ENCODE results near the gene LRRTM3.

Gene LRRTM3

GRCh38 chr10:66916030-66916429 is 9.8 kb upstream of the LRRTM3 start:
- no peak overlapping the region for H3K4me3 ChIP-seq (ENCODE audit: low read depth in 1 of 2, low read length in 2 of 2)
- H3K36me3 ChIP-seq (ENCODE audit: control insufficient read depth in 1 of 2, insufficient read depth in 2 of 2, low read length in 2 of 2) = no peaks in the 10 kb centered on the region
- no peaks in the 10 kb centered on the region for H3K4me1 ChIP-seq (ENCODE audit: control insufficient read depth in 1 of 2, insufficient read depth in 2 of 2, low read length in 2 of 2)
- no peaks in the 10 kb centered on the region for H3K27me3 ChIP-seq (ENCODE audit: control insufficient read depth in 1 of 2, insufficient read depth in 2 of 2, low read length in 2 of 2)
- H3K9me3 ChIP-seq (ENCODE audit: control insufficient read depth in 1 of 2, low read length in 2 of 2) = no peaks in the 10 kb centered on the region
- H3K9ac ChIP-seq (ENCODE audit: low read depth in 1 of 2, low read length in 2 of 2) = no peak overlapping the region
- no peak overlapping the region for H3K27ac ChIP-seq (ENCODE audit: low read depth, low read length)

GRCh38 chr10:66917104-66917503 is 8.7 kb upstream of the LRRTM3 start:
- Histone ChIP-seq H3K27me3 (ENCODE audit: control insufficient read depth in 1 of 2, insufficient read depth in 2 of 2, low read length in 2 of 2) (no peaks in the 10 kb centered on the region), H3K4me1 (ENCODE audit: control insufficient read depth in 1 of 2, insufficient read depth in 2 of 2, low read length in 2 of 2) (no peaks in the 10 kb centered on the region), H3K9me3 (ENCODE audit: control insufficient read depth in 1 of 2, low read length in 2 of 2) (no peaks in the 10 kb centered on the region), H3K27ac (ENCODE audit: low read depth, low read length) (no peak overlapping the region), H3K9ac (ENCODE audit: low read depth in 1 of 2, low read length in 2 of 2) (no peak overlapping the region), H3K4me3 (ENCODE audit: low read depth in 1 of 2, low read length in 2 of 2) (no peak overlapping the region), H3K36me3 (ENCODE audit: control insufficient read depth in 1 of 2, insufficient read depth in 2 of 2, low read length in 2 of 2) (no peaks in the 10 kb centered on the region)

GRCh38 chr10:66919248-66919647 is 6.6 kb upstream of the LRRTM3 start:
- H3K9me3 ChIP-seq (ENCODE audit: control insufficient read depth in 1 of 2, low read length in 2 of 2) = no peaks in the 10 kb centered on the region
- H3K9ac ChIP-seq (ENCODE audit: low read depth in 1 of 2, low read length in 2 of 2) = no peak overlapping the region
- H3K27me3 ChIP-seq (ENCODE audit: control insufficient read depth in 1 of 2, insufficient read depth in 2 of 2, low read length in 2 of 2) = no peaks in the 10 kb centered on the region
- H3K36me3 ChIP-seq (ENCODE audit: control insufficient read depth in 1 of 2, insufficient read depth in 2 of 2, low read length in 2 of 2) = no peaks in the 10 kb centered on the region
- H3K4me1 ChIP-seq (ENCODE audit: control insufficient read depth in 1 of 2, insufficient read depth in 2 of 2, low read length in 2 of 2) = no peaks in the 10 kb centered on the region
- H3K27ac ChIP-seq (ENCODE audit: low read depth, low read length) = no peak overlapping the region
- H3K4me3 ChIP-seq (ENCODE audit: low read depth in 1 of 2, low read length in 2 of 2) = no peak overlapping the region

- Histone ChIP-seq H3K27me3 (ENCODE audit: control insufficient read depth in 1 of 2, insufficient read depth in 2 of 2, low read length in 2 of 2) (peaks cover 26 to 36% of the 10 kb centered on the region in 2 donors), H3K27ac (ENCODE audit: low read depth, low read length) (no peak overlapping the region), H3K4me3 (ENCODE audit: low read depth in 1 of 2, low read length in 2 of 2) (no peak overlapping the region), H3K4me1 (ENCODE audit: control insufficient read depth in 1 of 2, insufficient read depth in 2 of 2, low read length in 2 of 2) (no peaks in the 10 kb centered on the region), H3K9me3 (ENCODE audit: control insufficient read depth in 1 of 2, low read length in 2 of 2) (no peaks in the 10 kb centered on the region), H3K9ac (ENCODE audit: low read depth in 1 of 2, low read length in 2 of 2) (no peak overlapping the region), H3K36me3 (ENCODE audit: control insufficient read depth in 1 of 2, insufficient read depth in 2 of 2, low read length in 2 of 2) (no peaks in the 10 kb centered on the region)
Measured at GRCh38 chr10:66924674-66925345, 1.0 kb upstream of the LRRTM3 start.

GRCh38 chr10:66925373-66925772 is 463 bp upstream of the LRRTM3 start:
- Histone ChIP-seq H3K9ac (ENCODE audit: low read depth in 1 of 2, low read length in 2 of 2) (no peak overlapping the region), H3K4me3 (ENCODE audit: low read depth in 1 of 2, low read length in 2 of 2) (no peak overlapping the region), H3K27me3 (ENCODE audit: control insufficient read depth in 1 of 2, insufficient read depth in 2 of 2, low read length in 2 of 2) (peaks cover 26 to 36% of the 10 kb centered on the region in 2 donors), H3K4me1 (ENCODE audit: control insufficient read depth in 1 of 2, insufficient read depth in 2 of 2, low read length in 2 of 2) (no peaks in the 10 kb centered on the region), H3K9me3 (ENCODE audit: control insufficient read depth in 1 of 2, low read length in 2 of 2) (no peaks in the 10 kb centered on the region), H3K36me3 (ENCODE audit: control insufficient read depth in 1 of 2, insufficient read depth in 2 of 2, low read length in 2 of 2) (no peaks in the 10 kb centered on the region), H3K27ac (ENCODE audit: low read depth, low read length) (no peak overlapping the region)

- peaks cover 26 to 36% of the 10 kb centered on the region in 2 donors for H3K27me3 ChIP-seq (ENCODE audit: control insufficient read depth in 1 of 2, insufficient read depth in 2 of 2, low read length in 2 of 2)
- no peaks in the 10 kb centered on the region for H3K36me3 ChIP-seq (ENCODE audit: control insufficient read depth in 1 of 2, insufficient read depth in 2 of 2, low read length in 2 of 2)
- H3K27ac ChIP-seq (ENCODE audit: low read depth, low read length) = no peak overlapping the region
- no peaks in the 10 kb centered on the region for H3K9me3 ChIP-seq (ENCODE audit: control insufficient read depth in 1 of 2, low read length in 2 of 2)
- H3K9ac ChIP-seq (ENCODE audit: low read depth in 1 of 2, low read length in 2 of 2) = no peak overlapping the region
- no peak overlapping the region for H3K4me3 ChIP-seq (ENCODE audit: low read depth in 1 of 2, low read length in 2 of 2)
- H3K4me1 ChIP-seq (ENCODE audit: control insufficient read depth in 1 of 2, insufficient read depth in 2 of 2, low read length in 2 of 2) = no peaks in the 10 kb centered on the region
Measured at GRCh38 chr10:66926841-66927240, 1.0 kb downstream of the LRRTM3 start.

GRCh38 chr10:66927251-66927935 is 1.6 kb downstream of the LRRTM3 start:
- Histone ChIP-seq H3K4me1 (ENCODE audit: control insufficient read depth in 1 of 2, insufficient read depth in 2 of 2, low read length in 2 of 2) (no peaks in the 10 kb centered on the region), H3K27me3 (ENCODE audit: control insufficient read depth in 1 of 2, insufficient read depth in 2 of 2, low read length in 2 of 2) (peaks cover 26 to 36% of the 10 kb centered on the region in 2 donors), H3K36me3 (ENCODE audit: control insufficient read depth in 1 of 2, insufficient read depth in 2 of 2, low read length in 2 of 2) (no peaks in the 10 kb centered on the region), H3K9ac (ENCODE audit: low read depth in 1 of 2, low read length in 2 of 2) (no peak overlapping the region), H3K27ac (ENCODE audit: low read depth, low read length) (no peak overlapping the region), H3K9me3 (ENCODE audit: control insufficient read depth in 1 of 2, low read length in 2 of 2) (no peaks in the 10 kb centered on the region), H3K4me3 (ENCODE audit: low read depth in 1 of 2, low read length in 2 of 2) (no peak overlapping the region)

- H3K9ac ChIP-seq (ENCODE audit: low read depth in 1 of 2, low read length in 2 of 2) = no peak overlapping the region
- H3K4me1 ChIP-seq (ENCODE audit: control insufficient read depth in 1 of 2, insufficient read depth in 2 of 2, low read length in 2 of 2) = no peaks in the 10 kb centered on the region
- H3K4me3 ChIP-seq (ENCODE audit: low read depth in 1 of 2, low read length in 2 of 2) = no peak overlapping the region
- peaks cover 26 to 36% of the 10 kb centered on the region in 2 donors for H3K27me3 ChIP-seq (ENCODE audit: control insufficient read depth in 1 of 2, insufficient read depth in 2 of 2, low read length in 2 of 2)
- no peaks in the 10 kb centered on the region for H3K9me3 ChIP-seq (ENCODE audit: control insufficient read depth in 1 of 2, low read length in 2 of 2)
- H3K27ac ChIP-seq (ENCODE audit: low read depth, low read length) = no peak overlapping the region
- H3K36me3 ChIP-seq (ENCODE audit: control insufficient read depth in 1 of 2, insufficient read depth in 2 of 2, low read length in 2 of 2) = no peaks in the 10 kb centered on the region
Measured at GRCh38 chr10:66927971-66928770, 2.3 kb downstream of the LRRTM3 start.

GRCh38 chr10:66928776-66929175 is 2.9 kb downstream of the LRRTM3 start:
- Histone ChIP-seq H3K27me3 (ENCODE audit: control insufficient read depth in 1 of 2, insufficient read depth in 2 of 2, low read length in 2 of 2) (peaks cover 26 to 36% of the 10 kb centered on the region in 2 donors), H3K9me3 (ENCODE audit: control insufficient read depth in 1 of 2, low read length in 2 of 2) (no peaks in the 10 kb centered on the region), H3K27ac (ENCODE audit: low read depth, low read length) (no peak overlapping the region), H3K9ac (ENCODE audit: low read depth in 1 of 2, low read length in 2 of 2) (no peak overlapping the region), H3K36me3 (ENCODE audit: control insufficient read depth in 1 of 2, insufficient read depth in 2 of 2, low read length in 2 of 2) (no peaks in the 10 kb centered on the region), H3K4me3 (ENCODE audit: low read depth in 1 of 2, low read length in 2 of 2) (no peak overlapping the region), H3K4me1 (ENCODE audit: control insufficient read depth in 1 of 2, insufficient read depth in 2 of 2, low read length in 2 of 2) (no peaks in the 10 kb centered on the region)

- no peak overlapping the region for H3K9ac ChIP-seq (ENCODE audit: low read depth in 1 of 2, low read length in 2 of 2)
- peaks cover 26 to 36% of the 10 kb centered on the region in 2 donors for H3K27me3 ChIP-seq (ENCODE audit: control insufficient read depth in 1 of 2, insufficient read depth in 2 of 2, low read length in 2 of 2)
- no peaks in the 10 kb centered on the region for H3K4me1 ChIP-seq (ENCODE audit: control insufficient read depth in 1 of 2, insufficient read depth in 2 of 2, low read length in 2 of 2)
- H3K27ac ChIP-seq (ENCODE audit: low read depth, low read length) = no peak overlapping the region
- H3K36me3 ChIP-seq (ENCODE audit: control insufficient read depth in 1 of 2, insufficient read depth in 2 of 2, low read length in 2 of 2) = no peaks in the 10 kb centered on the region
- no peak overlapping the region for H3K4me3 ChIP-seq (ENCODE audit: low read depth in 1 of 2, low read length in 2 of 2)
- H3K9me3 ChIP-seq (ENCODE audit: control insufficient read depth in 1 of 2, low read length in 2 of 2) = no peaks in the 10 kb centered on the region
Measured at GRCh38 chr10:66929375-66929774, 3.5 kb downstream of the LRRTM3 start.

Data from duodenal mucosa (tissue), 2 donors.